ENCODE data around the gene ABCA2. TPM values are rescaled to one million over a fixed set of nuclear protein-coding genes. Genes with fewer than 3 reads are reported as not detected.
A peak's percentile ranks its signal among the peaks of the same experiment; 100 is the strongest.

The ABCA2 gene
- total RNA-seq, 4 donors from 2014 or later = 136 to 291 (median 196) TPM

DNA sequence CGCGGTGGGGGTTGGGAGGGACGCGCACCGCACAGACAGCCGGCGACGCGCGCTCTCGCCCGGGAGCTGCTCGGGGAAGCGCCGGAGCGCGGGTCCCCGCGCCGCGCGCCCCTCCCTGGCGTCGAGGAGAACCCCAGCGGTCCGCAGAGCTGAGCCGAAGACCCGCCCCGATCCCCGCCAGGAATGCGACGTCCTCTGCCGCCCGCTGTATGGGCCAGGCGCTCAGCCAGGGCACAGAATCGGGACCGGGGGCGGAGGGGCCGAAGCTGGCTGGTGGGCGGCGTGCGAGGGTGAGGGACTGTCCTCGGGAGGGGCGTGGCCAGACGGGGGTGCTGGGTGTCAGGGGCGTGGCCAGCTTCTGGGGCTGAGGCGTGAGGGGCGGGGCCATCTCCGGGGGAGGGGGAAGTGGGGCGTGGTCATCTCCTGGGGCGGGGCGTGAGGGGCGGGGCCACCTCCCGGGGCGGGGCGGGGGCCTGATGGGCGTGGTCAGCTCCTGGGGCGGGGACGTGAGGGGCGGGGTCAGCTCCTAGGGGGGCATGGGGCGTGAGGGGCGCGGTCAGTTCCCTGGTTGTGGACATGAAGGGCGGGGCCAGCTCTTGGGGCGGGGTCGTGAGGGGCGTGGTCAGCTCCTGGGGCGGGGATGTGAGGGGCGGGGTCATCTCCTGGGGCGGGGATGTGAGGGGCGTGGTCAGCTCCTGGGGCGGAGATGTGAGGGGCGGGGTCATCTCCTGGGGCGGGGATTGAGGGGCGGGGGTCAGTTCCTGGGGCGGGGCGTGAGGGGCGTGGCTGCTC, 49.8 kb downstream of the ABCA2 start:
- Histone ChIP-seq H3K27me3 (peaks cover 0 to 6% of the 10 kb centered on the region in 2 donors), H3K36me3 (peaks cover 0 to 5% (median 0%) of the 10 kb centered on the region in 3 donors), H3K9me3 (no peaks in the 10 kb centered on the region), H3K27ac (peak overlapping the region; percentile 32 to 90 (median 68)), H3K4me3 (peak overlapping the region; percentile 39 to 68 (median 46)), H3K4me1 (peaks cover 0 to 73% (median 7%) of the 10 kb centered on the region in 4 donors)
- TF ChIP-seq POLR2A (IDR thresholded peaks at IDR 0.05) (peak in 1 of 2 donors; percentile 39), EP300 (IDR thresholded peaks at IDR 0.05) (peak in 1 of 2 donors; percentile 61)
- TF ChIP-seq, protein P1, sequence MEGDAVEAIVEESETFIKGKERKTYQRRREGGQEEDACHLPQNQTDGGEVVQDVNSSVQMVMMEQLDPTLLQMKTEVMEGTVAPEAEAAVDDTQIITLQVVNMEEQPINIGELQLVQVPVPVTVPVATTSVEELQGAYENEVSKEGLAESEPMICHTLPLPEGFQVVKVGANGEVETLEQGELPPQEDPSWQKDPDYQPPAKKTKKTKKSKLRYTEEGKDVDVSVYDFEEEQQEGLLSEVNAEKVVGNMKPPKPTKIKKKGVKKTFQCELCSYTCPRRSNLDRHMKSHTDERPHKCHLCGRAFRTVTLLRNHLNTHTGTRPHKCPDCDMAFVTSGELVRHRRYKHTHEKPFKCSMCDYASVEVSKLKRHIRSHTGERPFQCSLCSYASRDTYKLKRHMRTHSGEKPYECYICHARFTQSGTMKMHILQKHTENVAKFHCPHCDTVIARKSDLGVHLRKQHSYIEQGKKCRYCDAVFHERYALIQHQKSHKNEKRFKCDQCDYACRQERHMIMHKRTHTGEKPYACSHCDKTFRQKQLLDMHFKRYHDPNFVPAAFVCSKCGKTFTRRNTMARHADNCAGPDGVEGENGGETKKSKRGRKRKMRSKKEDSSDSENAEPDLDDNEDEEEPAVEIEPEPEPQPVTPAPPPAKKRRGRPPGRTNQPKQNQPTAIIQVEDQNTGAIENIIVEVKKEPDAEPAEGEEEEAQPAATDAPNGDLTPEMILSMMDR (IDR thresholded peaks at IDR 0.05) = no peak
- DNase-seq (ENCODE audit: low spot score in 2 of 2) = peak; percentile 74 to 80
- WGBS, 2 donors = 0 to 3% methylated on average over 20 to 23 of the region's 78 CpGs

DNA sequence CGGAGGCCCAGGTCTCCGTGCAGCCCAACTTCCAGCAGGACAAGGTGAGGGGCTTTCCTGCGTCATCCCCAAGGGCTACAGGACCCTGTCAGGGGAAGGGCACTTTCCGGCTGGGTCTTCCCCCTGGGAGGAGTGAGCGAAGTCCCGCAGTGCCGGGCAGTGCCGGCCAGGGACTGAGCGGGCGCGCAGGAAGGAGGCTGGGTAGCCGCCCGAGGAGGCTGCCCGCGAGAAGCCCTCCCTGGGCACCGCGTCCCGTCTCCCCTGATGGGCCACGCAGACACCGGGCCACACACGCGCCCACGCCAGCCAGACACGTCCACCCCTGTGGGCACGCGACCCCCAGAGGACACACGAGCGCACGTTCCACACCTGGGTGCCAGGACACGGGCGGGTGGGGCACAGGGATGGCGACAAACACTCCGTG, 50.4 kb downstream of the ABCA2 start:
- H3K4me3 ChIP-seq = peak overlapping the region; percentile 39 to 68 (median 46)
- peaks cover 0 to 5% (median 0%) of the 10 kb centered on the region in 3 donors for H3K36me3 ChIP-seq
- DNase-seq (ENCODE audit: low spot score in 2 of 2) = no peak
- 11 to 40% methylated on average over 4 to 33 of the region's 33 CpGs for WGBS, 2 donors
- H3K9me3 ChIP-seq = no peaks in the 10 kb centered on the region
- H3K27ac ChIP-seq = peak overlapping the region; percentile 32 to 90 (median 68)
- TF ChIP-seq EP300 (IDR thresholded peaks at IDR 0.05) = no peak
- no peak for TF ChIP-seq POLR2A (IDR thresholded peaks at IDR 0.05)
- TF ChIP-seq, protein P1 (IDR thresholded peaks at IDR 0.05) = no peak
- H3K4me1 ChIP-seq = peaks cover 0 to 79% (median 7%) of the 10 kb centered on the region in 4 donors
- no peaks in the 10 kb centered on the region for H3K27me3 ChIP-seq

DNA sequence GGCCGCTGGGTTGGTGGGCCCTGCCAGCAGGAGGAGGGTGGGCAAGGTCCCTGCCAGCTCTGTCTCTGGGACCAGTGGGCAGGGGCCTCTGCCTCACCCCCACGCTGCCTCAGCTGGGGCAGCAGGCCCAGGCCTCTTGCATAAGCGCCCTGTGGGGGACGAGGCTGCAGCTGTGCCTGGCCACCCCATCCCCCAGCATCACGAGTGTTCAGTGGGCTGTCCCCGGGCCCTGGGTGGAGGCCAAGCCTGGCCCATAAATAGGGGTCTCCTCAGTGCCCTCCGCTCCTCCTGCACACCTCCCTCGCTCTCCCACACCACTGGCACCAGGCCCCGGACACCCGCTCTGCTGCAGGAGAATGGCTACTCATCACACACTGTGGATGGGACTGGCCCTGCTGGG, 50.8 kb downstream of the ABCA2 start, which contains the start of gene PTGDS:
TSS of gene PTGDS (plus strand) at position 282 of the 400 bp plus-strand sequence. CDS start at position 357, 75 bp downstream.
- DNase-seq (ENCODE audit: low spot score in 2 of 2) = peak; percentile 65 to 66
- H3K36me3 ChIP-seq = peaks cover 0 to 5% (median 0%) of the 10 kb centered on the region in 3 donors
- peaks cover 0 to 84% (median 7%) of the 10 kb centered on the region in 4 donors for H3K4me1 ChIP-seq
- TF ChIP-seq EP300 (IDR thresholded peaks at IDR 0.05) = peak; percentile 44 to 77
- TF ChIP-seq POLR2A (IDR thresholded peaks at IDR 0.05) = peak in 1 of 2 donors; percentile 63
- TF ChIP-seq, protein P1 (IDR thresholded peaks at IDR 0.05) = no peak
- no peaks in the 10 kb centered on the region for H3K27me3 ChIP-seq
- WGBS, 2 donors = 44 to 45% methylated on average over 4 to 7 of the region's 10 CpGs
- peak within 1 kb of the TSS; percentile 39 to 68 (median 46) for H3K4me3 ChIP-seq
- H3K9me3 ChIP-seq = no peaks in the 10 kb centered on the region
- peak within 1 kb of the TSS; percentile 32 to 90 (median 68) for H3K27ac ChIP-seq

DNA sequence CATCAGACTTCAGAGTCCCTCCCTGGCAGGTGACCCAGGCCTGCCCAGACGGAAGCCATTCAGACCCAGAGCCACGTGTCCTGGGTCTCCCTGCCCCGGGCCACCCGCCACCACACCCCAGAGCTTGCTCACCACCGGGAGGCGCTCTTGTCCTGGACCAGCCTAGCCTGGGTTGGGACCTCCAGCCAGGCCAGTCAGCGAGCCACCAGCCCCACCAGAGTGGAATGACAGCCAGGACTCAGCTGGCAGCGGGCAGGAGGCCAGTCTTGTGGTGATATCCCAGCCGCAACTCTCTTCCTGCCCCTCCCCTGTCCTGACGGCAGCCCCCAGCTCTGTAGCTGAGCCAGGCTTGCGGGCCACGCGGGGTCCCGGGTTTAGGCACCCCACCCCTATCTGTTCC, 52.4 kb downstream of the ABCA2 start:
- no peak overlapping the region for H3K4me3 ChIP-seq
- TF ChIP-seq, protein P1 (IDR thresholded peaks at IDR 0.05) = no peak
- TF ChIP-seq POLR2A (IDR thresholded peaks at IDR 0.05) = no peak
- no peak for TF ChIP-seq EP300 (IDR thresholded peaks at IDR 0.05)
- no peaks in the 10 kb centered on the region for H3K9me3 ChIP-seq
- H3K27me3 ChIP-seq = no peaks in the 10 kb centered on the region
- H3K27ac ChIP-seq = peak overlapping the region; percentile 7 to 90 (median 44)
- H3K36me3 ChIP-seq = peaks cover 0 to 5% (median 0%) of the 10 kb centered on the region in 3 donors
- 40 to 43% methylated on average over 6 to 7 of the region's 14 CpGs for WGBS, 2 donors
- peaks cover 0 to 74% (median 7%) of the 10 kb centered on the region in 4 donors for H3K4me1 ChIP-seq
- DNase-seq (ENCODE audit: low spot score in 2 of 2) = no peak
